Nephron (organoid): ENCODE results near the gene PCSK9.

Experiments
- H3K27ac Mint-ChIP-seq, 3 experiments: 2 replicates each; pipeline ENCODE4 v1.8.0; 2020; ENCODE audit warnings: mixed read lengths in 3 of 3, mild to moderate bottlenecking in 2 of 3, moderate library complexity in 1 of 3
- H3K27me3 Mint-ChIP-seq: 2 replicates; pipeline ENCODE4 v1.8.0; 2021; ENCODE audit warnings: low read depth, mild to moderate bottlenecking, moderate library complexity, mixed read lengths
- H3K36me3 Mint-ChIP-seq: 2 replicates; pipeline ENCODE4 v1.8.0; 2020; ENCODE audit warnings: low read depth, mixed read lengths
- H3K4me1 Mint-ChIP-seq: 2 replicates; pipeline ENCODE4 v1.8.0; 2020; ENCODE audit warnings: mixed read lengths
- H3K4me3 Mint-ChIP-seq, 3 experiments: 2 replicates each; pipeline ENCODE4 v1.8.0; 2020; ENCODE audit warnings: mild to moderate bottlenecking in 3 of 3, mixed read lengths in 3 of 3, moderate library complexity in 2 of 3
- H3K9me3 Mint-ChIP-seq: 2 replicates; pipeline ENCODE4 v1.8.0; 2020; ENCODE audit warnings: mixed read lengths
- CTCF ChIP-seq, 3 experiments: fragments of 200-600 bp; sonication (generic); IDR thresholded peaks; one replicate each; pipeline ENCODE4 v1.5.0; 2021; ENCODE audit warnings: antibody characterized with exemption in 3 of 3; ENCODE audit not compliant: unreplicated experiment in 3 of 3

Gene PCSK9

GRCh38 chr1:55002686-55003085 lies 36.7 kb upstream of the PCSK9 start:
- Mint-ChIP-seq H3K27me3 (peaks cover 24% of the 10 kb centered on the region), H3K4me1 (no peaks in the 10 kb centered on the region), H3K9me3 (no peaks in the 10 kb centered on the region), H3K36me3 (no peaks in the 10 kb centered on the region), H3K27ac (no peak overlapping the region), H3K4me3 (no peak overlapping the region)
- TF ChIP-seq CTCF (IDR thresholded peaks at IDR 0.05; ENCODE audit: unreplicated experiment in 3 of 3): no peak

GRCh38 chr1:55005351-55006140 lies 33.8 kb upstream of the PCSK9 start:
- H3K27ac Mint-ChIP-seq: no peak overlapping the region
- peaks cover 12% of the 10 kb centered on the region for H3K9me3 Mint-ChIP-seq
- H3K4me3 Mint-ChIP-seq: no peak overlapping the region
- H3K36me3 Mint-ChIP-seq: peaks cover 11% of the 10 kb centered on the region
- H3K4me1 Mint-ChIP-seq: no peaks in the 10 kb centered on the region
- no peak for TF ChIP-seq CTCF (IDR thresholded peaks at IDR 0.05; ENCODE audit: unreplicated experiment in 3 of 3)
- peaks cover 7% of the 10 kb centered on the region for H3K27me3 Mint-ChIP-seq

- Mint-ChIP-seq H3K36me3 (peaks cover 11% of the 10 kb centered on the region), H3K4me1 (no peaks in the 10 kb centered on the region), H3K27me3 (peaks cover 7% of the 10 kb centered on the region), H3K4me3 (no peak overlapping the region), H3K9me3 (peaks cover 12% of the 10 kb centered on the region), H3K27ac (no peak overlapping the region)
- TF ChIP-seq CTCF (IDR thresholded peaks at IDR 0.05; ENCODE audit: unreplicated experiment in 3 of 3): no peak
Measured at GRCh38 chr1:55006931-55007330, 32.4 kb upstream of the PCSK9 start.

- no peak for TF ChIP-seq CTCF (IDR thresholded peaks at IDR 0.05; ENCODE audit: unreplicated experiment in 3 of 3)
- Mint-ChIP-seq H3K4me1 (no peaks in the 10 kb centered on the region), H3K36me3 (peaks cover 11% of the 10 kb centered on the region), H3K27me3 (peaks cover 10% of the 10 kb centered on the region), H3K4me3 (no peak overlapping the region), H3K27ac (no peak overlapping the region), H3K9me3 (peaks cover 12% of the 10 kb centered on the region)
Measured at GRCh38 chr1:55007625-55008024, 31.7 kb upstream of the PCSK9 start.

- TF ChIP-seq CTCF (IDR thresholded peaks at IDR 0.05; ENCODE audit: unreplicated experiment in 3 of 3): no peak
- Mint-ChIP-seq H3K4me1 (no peaks in the 10 kb centered on the region), H3K27ac (no peak overlapping the region), H3K4me3 (no peak overlapping the region), H3K36me3 (peaks cover 11% of the 10 kb centered on the region), H3K9me3 (peaks cover 12% of the 10 kb centered on the region), H3K27me3 (peaks cover 22% of the 10 kb centered on the region)
Measured at GRCh38 chr1:55010194-55010886, 29.0 kb upstream of the PCSK9 start.

- no peak overlapping the region for H3K27ac Mint-ChIP-seq
- peaks cover 11% of the 10 kb centered on the region for H3K36me3 Mint-ChIP-seq
- no peak overlapping the region for H3K4me3 Mint-ChIP-seq
- no peaks in the 10 kb centered on the region for H3K4me1 Mint-ChIP-seq
- peaks cover 12% of the 10 kb centered on the region for H3K9me3 Mint-ChIP-seq
- no peak for TF ChIP-seq CTCF (IDR thresholded peaks at IDR 0.05; ENCODE audit: unreplicated experiment in 3 of 3)
- peaks cover 22% of the 10 kb centered on the region for H3K27me3 Mint-ChIP-seq
Measured at GRCh38 chr1:55010887-55011217, 28.5 kb upstream of the PCSK9 start.
